GM19397 (cell line): ENCODE measurements around the gene CRYGN.

Source experiments
- ATAC-seq: cut with Tn5 transposase; IDR thresholded peaks from one replicate; pipeline ENCODE4 v1.9.1; 2021; ENCODE audit warnings: mild to moderate bottlenecking, moderate library complexity; ENCODE audit not compliant: unreplicated experiment

The CRYGN gene

DNA sequence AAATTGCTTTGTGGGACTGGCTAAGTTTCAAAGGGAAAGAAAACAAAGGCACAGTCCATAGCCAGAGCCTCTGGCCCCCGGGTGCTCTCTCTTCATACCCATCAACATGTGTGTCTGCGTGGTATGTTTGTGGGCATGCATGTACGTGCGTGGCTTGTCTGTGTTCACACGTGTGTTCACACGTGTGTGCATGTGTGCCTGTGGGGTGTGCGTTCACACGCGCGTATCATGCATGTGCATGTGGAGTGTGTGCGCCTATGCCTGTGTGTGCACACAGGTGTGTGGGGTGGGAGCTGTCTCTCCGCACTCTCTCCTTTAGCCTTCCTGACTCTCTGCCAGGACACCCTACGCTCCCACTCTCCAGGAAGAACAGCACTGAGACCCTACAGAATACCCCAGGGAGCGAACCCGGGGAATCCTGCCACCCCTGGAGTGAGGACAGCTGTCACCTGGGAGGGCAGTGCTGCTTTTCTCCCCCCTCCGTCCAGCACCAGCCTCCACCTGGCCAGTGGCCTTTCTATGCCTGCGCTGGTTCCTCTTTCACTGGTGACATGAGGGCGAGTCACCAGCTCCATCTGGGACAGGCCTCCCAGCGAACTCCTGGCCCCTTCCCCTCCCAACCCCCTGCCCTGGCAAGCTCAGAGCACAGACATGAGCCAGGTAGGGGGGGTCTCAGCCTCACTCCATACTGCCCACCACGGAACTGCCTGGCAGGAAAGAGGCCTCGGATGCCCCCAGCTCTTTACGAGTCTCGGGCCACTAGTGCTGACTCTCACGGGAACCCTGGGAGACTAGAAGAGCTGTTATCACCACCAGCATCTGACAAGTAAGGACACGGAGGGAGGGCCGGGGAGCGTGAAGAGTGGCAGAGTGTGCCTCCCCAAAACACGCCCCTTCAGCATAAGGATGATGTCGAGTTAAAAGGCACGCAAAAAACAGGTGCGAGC, 46.6 kb downstream of the CRYGN start:
- ATAC-seq: no peak

DNA sequence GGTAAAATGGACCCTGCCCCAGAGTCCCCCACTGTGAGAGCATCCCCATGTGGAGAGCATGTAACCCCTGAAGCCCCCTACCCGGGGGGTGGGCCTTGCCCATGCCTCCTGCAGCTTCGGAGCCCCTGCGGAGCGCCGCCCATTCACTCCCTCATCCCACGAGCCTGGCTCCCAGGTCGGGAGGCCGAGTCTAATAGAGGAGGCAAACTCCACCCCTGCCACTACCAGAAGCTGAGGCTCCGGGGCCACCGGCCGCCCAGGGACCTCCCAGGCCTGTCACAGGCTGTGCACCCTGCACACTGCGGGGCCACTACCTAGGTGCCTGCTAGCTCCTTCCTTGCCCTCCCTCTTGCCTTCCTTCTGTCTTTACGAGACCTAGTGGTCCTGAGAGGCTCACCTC, 47.5 kb downstream of the CRYGN start:
- no peak for ATAC-seq

DNA sequence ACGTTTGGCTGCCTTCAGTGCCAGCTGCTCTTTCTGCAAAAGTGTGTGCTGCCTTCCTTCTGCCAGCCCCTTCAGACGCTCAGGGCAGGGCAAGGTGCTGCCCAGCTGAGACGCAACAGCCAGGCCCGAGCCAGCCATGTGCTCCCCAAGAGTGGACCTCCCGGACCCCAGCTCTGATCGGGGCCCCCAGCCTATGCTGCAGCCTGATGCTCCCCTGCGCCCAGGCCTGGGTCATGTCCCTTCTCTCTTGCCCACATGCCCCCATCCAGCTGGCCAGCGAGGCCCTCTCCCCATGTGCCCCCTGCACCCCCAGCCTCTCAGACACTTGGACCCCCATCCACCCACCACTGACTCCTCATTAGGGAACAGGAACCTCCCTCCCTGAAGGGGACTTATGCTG, 47.9 kb downstream of the CRYGN start:
- no peak for ATAC-seq

DNA sequence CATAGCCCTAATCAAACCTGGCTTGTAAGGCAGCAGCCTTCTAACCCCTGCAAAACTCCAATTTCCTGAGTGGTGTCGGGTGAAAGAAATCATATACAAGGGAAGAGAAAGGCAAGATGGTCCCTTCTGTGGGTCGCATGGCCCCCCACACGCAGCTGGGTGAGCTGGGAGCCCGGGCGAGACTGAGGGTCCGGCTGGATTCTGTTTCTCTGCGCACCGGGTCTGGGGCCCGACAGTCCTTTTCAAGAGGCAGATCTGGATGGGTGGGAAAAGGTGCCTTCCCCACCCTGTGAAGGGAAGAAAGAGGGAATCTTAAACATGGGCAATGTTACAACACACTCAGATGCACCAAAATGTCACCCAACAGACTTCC, 48.6 kb downstream of the CRYGN start:
- no peak for ATAC-seq

DNA sequence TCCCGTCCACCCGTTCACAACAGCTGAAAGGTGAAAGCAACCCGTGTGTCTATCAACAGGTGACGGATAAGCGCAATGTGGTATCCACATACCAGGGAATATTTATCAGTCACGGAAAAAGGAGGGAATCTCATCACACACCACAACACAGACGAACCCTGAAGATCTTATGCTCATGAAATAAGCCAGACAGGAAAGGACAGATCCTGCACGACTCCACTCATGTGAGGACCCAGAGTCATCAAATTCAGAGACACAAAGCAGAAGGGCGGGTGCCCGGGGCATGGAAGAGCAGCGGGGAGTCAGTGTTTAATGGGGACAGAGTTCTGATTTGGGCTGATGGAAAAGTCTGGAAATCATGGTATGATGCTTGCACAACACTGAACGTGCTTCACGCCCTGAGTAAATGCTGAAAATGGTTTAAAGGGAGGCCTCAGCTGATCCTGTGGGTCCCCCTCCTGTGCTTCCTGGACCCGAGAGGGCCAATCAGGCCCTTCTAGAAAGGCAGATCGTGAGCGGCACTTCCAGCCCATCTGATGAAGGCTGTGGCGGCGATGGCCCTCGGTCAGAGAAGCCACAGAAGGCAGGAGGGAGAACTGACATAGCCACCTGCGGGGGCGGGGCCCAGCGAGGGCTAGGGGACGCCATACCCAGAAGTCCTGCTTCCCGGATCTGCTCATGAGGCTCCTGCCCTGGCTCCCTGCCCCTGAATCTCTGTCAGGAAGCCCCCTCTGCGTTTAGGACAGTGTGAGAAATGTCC, 49.2 kb downstream of the CRYGN start:
- no peak for ATAC-seq

DNA sequence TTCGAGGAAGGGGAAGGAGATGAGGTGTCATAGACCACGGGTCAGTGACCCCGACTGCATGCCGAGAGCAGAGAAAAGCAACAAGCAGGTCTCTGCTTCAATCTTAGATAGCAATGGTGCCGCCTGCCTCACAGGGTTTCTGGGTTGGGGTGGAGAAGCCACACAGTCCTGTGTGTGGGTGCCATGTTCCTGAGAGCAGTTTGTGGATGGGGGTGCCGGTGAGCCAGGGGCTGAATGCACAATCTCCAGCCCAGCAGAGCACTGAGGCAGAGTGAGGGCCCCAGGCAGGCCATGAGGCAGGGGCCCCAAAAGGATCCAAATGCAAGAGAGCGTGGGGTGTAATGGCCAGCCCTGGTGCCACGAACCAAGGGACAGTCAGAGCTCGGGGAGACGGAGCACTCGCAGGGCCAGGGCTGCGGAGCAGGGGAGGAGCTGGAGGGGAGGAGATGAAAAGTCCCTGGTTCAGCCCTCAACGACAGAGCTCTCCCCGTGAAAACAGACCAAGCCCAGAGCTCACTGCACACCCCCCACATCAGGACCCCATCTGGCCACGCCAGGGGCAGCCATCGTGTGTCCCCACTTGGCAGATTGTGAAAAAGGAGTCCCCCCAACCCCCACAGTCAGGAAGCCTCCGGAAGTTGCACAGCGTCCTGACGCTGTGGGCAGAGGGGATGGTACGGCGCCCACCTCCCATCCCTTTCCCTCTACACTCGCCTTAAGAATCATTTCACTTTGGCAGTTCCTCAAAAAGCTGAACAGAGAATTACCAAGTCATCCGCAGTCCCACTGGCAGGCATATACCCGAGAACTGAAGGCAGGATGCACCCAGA, 50.0 kb downstream of the CRYGN start:
- no peak for ATAC-seq

DNA sequence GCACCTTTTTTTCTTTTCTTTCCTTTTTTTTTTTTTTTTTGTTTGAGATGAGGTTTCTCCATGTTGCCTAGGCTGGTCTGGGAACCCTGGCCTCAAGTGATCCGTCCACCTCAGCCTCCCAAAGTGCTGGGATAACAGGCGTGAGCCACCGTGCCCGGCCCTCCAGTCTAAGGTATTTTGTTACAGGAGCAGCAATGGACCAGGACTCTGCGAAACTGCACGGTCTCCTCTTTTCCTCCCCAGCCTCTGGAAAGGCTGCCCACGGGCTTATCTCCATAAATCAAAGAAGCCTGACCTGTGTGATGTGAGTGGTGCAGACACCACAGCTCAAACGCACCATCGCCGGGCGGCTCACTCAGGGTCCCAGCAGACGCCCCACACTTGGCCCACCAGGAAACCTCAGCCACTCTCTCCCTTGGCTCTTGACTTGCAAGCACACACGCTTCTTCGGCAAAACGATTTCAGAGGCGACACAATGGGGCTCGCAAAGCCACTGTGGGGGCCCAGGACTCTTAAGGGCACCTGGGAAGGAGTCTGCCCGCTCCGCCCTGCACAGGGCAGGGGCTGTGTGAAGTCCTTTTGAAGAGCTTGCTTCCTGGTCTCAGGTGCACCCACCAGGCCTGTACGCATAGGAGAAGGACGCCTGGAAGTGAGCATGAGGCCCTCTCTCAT, 50.7 kb downstream of the CRYGN start:
- ATAC-seq: no peak

DNA sequence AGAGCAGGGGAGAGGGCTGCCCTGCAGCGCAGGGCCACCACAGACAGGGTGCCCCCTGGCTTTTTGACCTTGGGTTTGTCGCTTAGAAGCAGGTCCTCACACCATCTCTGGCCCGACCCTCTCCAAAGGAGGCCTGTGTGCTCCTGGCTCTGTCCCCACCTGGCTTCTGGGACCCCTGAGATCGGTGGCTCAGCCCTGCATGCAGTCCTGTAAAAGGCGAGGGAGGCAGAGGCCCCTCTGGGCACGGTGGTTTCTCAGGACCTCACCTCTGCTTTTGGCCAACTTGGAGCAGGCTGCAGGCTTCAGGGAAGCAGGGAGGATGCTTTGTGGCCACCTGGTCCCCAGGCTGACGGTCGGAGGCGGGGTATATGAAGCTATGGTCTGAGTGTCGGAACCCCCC, 51.5 kb downstream of the CRYGN start:
- ATAC-seq: no peak

DNA sequence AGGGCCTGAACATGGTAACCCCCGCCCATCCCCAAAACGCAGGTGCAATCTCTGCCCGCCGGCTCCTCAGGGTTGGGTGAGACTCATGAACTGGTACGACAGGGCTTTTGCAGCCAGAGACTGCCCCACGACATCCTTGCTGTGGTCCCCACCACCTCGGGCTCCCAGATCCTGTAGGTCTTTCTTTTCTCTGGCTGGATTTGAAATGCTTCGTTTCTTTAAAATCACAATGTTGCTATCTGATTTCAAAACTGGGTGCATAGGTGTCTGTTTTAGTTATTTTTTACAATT, 52.0 kb downstream of the CRYGN start:
- no peak for ATAC-seq

DNA sequence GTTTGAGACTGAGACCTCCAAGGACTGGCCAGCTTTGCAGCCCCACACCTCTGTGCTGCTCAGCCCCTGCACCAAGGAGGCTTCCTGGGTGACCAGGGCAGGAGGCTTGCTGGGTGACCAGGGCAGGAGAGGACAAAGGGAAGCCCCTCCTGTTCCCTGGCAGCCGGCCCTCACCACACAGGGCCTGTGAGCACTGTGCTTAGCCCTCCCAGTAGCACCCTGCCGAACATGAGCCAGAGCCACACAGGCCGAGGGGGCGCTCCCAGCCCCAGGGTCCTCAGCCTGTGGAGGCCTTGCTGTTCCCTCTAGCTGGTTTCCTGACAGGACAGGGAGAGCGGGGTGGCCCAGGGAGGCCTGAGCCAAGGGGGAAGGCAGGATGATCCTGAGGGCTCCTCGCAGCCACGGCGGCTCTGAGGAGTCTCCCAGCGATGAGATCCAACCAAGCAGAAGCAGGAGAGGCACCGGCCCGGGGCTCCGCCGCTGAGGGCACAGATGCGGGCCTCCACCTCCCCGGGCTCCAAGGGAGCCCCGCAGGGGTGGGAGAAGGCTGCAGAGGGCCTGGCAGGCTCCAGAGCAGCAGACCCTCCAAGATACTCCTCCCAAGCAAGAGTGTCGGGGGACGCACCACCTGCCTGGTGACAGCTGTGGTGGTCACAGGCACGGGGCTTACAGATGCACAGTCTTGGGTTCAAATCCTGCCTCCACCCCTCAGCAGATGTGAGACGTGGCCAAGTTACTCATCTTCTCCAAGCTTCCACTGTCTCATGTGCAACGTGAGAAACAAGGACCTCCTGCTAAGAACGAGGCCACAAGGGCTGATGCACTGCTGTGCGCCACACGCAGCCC, 52.6 kb downstream of the CRYGN start:
- ATAC-seq: no peak

DNA sequence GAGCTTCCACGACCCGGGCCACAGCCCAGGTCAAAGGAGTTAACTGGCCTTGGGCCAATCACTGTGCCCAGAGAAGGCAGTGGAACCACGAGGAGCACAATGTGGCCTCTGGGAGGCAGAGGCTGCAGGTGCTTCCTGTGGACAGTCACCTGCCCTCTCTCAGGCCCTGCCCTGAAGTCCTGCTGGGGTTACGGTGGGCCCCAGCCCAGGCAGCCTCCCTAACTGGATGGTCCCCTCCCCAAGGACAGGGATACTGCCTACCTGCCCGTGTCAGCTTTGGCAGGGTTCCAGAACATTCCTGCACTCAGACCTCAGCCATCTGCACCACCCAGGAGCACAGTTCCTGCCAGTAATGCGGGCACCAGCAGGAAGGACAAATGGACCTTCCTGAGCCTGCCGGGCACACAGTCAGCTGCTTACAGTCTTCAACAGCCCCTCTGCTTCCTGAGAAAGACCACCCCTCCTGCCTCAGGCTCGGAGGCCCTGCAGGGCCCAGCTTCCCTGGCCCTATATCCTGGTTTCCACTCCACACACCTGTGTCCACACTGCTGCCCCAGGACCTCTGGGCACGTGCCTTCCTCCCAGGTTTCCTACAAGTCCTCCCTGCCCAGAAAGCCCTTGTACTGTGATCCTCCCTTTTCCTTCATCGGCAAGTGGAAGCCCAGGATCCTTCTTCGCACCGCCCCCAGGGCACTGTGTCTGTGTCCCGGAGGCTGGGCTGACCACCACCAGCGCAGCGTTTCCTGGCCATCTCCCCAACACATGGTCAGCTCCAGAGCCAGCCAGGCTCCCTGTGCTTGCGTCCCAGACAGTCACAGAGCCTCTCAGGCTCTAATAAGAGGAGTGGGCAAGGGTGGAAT, 53.4 kb downstream of the CRYGN start:
- ATAC-seq: no peak

DNA sequence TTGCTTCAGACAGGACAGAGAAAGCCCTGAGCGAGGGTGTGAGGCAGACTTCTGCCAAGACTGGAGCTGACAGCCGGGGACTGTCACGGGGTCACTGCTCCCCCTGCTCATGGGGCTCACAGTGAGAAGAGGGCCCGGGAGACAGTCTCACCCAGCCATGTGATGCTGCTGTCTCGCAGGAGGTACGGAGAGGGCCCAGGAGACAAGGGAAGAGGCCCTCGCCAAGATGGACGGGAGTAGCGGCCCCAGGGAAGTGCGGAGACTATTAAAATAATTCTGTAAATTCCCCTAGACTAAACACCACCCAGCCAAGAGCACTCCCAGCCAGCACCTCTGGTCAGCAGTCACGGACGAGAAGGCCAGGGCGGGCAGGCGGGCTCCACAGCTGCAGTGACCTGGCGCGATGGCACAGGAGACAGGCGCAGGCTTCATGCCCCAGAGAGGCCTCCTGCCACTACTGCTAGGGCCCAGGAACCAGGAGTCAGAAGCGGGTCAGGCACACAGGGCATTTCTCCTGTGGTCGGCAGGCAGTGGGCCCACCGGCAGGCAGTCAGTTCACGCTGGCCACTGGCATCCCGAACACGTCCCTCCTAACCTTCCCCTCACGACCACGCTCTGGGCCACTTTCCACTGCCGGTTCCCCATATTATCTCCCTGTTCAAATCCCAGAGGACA, 54.2 kb downstream of the CRYGN start:
- no peak for ATAC-seq

DNA sequence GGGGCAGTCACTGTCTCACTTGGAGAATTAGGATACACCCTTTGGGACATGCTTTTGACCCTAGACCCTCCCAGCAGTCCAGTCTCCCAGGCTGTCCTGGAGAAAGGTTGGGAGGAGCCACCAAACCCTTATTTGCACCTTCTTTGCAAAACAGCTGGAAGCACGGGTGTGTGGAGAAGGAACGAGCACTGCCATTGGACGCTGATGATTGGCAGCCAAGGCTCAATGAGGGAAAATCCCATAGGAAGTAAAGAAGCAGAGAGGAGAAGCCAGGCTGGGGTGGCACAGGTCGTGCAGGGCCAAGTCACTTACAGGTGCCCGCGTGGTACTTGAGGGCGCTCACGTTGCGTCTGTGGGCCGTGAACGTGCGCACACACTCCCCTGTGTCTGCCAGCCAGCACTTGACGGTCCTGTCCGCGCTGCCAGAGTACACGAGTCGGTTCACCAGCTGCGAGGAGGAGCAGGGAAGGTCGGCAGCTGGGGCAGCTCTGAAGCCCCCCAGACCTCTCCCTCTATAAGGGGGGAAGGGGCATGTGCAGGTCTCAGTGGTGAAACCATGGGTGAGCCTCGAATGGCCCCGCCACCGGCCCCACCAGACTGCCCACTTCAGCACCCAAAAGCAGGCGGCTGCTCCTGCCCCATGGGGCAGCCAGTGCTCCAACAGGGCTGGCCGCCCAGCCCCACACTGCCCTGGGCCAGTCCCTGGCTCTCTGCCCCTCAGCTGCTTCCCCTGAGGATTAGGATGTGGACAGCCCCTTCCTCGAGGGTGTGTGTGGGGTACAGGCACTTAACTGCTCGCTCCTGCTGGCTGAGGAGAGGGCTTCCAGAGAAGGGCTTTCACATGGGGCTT, 54.9 kb downstream of the CRYGN start:
- ATAC-seq: no peak

DNA sequence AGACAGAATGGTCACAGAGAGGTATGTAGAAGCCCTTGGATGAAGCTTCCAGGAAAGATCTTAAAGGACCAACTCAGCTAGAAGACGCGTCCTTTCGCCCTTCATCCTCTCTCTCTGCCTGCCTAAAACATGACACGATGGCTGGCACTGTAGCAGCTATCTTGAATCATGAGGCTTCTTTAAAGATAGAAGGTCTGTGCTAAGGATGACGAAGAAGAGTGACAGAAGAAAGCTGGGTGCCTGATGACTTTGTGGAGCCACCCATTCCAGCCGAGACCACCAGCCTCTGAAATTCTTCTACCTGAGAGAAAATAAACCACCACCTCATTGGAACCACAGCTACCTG, 55.6 kb downstream of the CRYGN start:
- no peak for ATAC-seq

DNA sequence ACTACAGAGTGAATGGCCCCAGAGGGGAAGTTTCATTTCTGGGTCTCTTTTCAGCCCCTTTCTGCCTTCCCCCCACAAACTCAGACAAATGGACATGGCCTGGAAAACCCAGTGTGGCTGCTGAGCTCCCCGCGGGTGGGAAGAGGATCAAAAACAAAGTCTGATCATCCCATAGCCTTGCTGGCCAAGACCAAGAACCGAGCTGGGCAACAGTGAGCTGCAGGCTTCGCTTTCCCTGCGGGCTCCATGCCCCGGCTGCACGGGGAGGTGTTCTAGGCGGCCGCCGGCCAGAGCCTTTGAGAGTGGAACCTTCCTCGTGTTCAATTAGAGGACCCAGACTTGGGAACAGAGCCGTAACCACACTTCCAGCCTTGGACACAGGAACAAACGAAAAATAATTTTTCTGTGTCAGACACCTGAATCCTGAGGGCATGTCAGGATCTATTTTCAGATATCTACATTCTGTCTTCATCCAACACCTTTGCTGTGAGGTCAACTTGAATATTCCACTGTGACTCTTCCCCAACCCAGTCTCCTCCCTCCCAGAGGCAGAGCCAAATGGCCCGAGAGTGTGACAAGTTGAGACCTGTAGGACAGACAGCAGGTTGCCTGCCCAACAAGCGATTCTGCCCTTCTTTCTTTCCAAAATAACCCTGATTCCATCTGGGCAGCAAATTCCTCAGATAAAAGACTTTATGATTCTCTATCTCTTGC, 56.1 kb downstream of the CRYGN start:
- ATAC-seq: no peak

DNA sequence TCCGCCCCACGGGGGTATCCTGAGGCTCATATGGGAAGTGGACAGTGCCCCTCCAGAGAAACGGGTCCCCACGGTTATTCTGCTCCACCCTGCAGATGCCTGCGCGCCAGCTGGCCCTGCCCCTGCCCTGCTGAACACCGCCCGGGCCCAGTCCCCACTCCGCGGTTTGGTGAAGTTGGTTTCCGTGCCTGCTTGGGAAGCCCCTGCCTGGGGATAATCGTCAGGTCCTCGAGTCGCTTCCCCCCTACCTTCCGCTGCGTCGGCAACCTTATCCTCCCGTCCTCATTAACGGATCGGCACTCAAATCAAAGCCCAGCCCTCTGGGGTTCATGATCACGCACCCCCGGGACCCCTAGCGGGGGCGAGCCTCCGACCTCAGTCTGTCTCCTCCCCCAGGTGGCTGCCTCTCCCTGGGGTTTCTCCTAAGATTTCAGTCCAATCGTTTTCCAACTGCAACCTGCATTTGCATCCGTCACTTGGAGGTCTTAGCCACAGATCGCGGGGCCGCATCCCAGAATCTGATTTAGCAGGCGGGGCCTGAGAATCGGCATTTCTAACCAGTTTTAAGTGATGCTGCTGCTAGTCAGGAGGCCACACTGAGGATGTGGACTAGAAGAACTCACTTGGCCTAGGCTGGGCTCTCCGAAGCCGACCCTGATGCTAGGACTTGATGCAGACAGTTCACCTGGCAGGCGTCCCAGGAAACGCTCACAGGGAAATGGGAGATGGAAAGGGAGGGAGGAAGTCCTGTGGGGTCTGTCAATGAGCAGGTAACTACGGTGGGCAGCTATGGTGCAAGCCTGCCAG, 57.7 kb downstream of the CRYGN start:
- ATAC-seq: no peak
